Stimulated activated CD4-positive, alpha-beta T cell treated with anti-CD3 and anti-CD28 coated beads, Interleukin-1b, Interleukin-23, amount 100 ng/mL, for 4 hours (primary cell): Measurements from ENCODE around the gene CIT.

Source experiments
- DNase-seq, 2 donors: peaks; one replicate each; pipeline ENCODE4 v3.0.0-alpha.2; 2020; ENCODE audit warnings: low read depth in 2 of 2

The CIT gene

DNA sequence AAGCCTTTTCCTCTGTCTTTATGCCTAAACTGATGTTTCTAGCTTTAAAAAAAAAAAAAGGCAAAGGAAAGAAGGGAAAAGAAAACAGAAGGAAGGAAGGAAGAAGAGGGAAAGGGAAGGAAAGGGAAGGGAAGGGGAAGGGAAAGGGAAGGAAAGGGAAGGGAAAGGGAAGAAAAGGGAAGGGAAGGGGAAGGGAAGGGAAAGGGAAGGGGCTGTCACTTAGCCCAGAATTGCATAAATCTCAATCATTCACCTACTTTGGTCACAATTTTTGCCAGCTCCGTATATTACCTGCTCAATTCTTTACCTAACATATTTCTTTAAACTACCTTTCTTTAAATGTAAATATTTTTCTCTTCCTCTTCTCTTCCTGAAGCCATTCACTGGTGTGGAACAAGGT is 26.8 kb downstream of the CIT start:
- DNase-seq, result no peak

DNA sequence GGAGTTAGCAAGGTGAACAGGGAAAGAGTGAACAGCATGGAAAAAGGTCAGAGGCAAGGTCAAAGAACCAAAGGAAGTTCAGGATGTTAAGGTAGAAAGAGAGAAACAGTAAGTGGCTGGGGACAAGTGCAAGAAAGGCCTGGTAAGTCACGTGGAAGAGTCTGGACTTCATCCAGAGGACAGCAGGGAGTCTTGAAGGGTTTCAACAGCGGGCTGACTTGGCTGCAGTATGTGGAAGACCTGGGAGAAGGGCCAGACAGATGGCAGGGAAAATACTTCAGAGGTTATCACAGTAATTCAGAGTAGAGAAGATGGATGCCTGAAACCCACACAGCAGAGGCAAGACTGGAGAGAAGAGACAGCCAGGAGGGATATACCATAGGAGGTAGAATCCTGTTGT is 34.0 kb downstream of the CIT start:
- DNase-seq, result no peak

DNA sequence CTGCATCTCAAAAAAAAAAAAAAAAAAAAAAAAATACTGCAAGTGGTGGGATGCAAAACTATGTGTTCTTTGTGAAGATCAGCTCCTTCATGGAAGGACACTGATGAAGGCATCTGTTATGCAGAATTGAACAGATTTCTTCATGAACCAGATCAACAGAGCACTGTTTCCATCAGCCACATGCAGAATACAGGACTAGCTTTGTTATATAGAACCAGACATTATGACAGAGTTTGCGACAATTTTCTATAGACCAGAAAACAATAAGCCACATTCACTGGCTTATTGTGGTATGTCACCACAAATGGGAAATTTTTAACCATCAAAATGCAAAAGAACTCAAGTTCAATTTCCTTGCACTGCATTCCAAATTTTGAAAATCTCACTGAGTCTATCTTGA is 34.7 kb downstream of the CIT start:
- DNase-seq, result no peak

GRCh38 chr12:119841433-119842210 is 35.5 kb downstream of the CIT start:
- no peak for DNase-seq

GRCh38 chr12:119840582-119840981 is 36.5 kb downstream of the CIT start:
- no peak for DNase-seq

DNA sequence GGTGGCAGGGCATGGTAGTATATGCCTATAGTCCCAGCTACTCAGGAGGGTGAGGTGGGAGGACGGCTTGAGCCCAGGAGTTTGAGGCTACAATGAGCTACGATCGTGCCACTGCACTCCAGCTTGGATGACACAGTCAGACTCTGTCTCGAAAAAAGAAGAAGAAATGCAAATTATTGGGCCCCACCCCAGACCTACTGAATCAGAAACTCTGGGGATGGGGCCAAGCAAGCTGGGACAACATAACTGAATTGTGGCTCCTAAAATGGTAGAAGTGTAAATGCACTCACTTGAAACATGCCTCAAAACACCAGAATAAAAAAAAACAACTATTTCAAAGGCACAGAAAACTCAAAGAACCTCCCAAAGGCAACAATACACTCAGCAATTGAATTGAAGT is 37.0 kb downstream of the CIT start:
- DNase-seq, result no peak

- DNase-seq, result no peak
Measured at GRCh38 chr12:119838826-119839600, 38.1 kb downstream of the CIT start.

DNA sequence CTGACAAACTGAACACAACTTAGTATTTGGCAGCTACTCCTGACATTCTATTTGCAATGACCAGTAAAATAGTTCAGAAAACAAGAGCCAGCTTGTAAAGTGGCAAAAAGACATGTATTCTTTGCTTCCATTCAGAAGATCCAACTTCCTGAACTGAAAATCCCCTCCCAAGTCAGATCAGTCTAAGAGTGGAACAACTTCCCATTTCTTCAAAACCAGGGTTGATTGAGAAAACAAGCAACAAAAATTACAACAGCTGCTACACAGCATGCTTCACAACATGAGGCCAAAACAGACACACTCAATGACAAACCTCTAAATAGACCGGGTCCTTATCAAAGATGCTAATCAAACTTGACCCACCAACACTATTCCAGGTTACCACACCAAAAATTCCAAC is 40.3 kb downstream of the CIT start:
- DNase-seq, result no peak

DNA sequence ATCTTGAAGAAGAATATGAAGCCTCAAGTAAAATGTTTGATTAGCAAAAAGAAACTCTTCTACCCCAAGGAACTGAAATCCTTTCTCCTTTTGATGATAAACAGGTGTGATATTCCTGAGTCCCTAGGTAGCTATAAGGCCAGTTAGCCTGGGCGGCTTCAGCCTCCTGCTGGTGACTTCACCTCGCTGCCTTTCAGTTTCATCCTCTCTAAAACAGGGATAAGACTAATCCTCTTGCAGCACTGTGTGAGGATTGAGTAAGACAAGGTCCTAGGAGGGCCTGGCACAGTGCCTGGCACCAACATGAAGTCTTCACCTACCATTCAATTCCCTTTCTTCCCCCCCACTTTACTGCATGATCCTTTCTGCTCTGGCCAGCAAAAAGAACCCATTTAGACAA is 42.1 kb downstream of the CIT start:
- DNase-seq, result no peak

- no peak for DNase-seq
Measured at GRCh38 chr12:119829439-119829838, 47.7 kb downstream of the CIT start.

DNA sequence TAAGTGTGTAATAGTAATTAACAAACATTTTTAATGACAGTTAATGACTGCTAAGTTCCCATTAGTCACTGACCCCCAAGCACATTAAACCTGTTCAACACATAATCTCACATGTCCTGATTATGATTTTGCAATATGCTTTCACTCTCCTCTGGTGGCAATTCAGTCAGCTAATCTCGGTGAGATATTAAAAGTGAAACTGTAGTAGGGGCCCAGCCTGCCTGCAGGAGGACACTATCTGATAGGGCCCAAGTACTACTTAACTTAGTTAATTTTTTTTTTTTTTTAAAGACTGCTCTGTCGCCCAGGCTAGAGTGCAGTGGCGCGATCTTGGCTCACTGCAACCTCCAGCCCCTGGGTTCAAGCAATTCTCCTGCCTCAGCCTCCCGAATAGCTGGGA is 48.8 kb downstream of the CIT start:
- DNase-seq, result no peak

DNA sequence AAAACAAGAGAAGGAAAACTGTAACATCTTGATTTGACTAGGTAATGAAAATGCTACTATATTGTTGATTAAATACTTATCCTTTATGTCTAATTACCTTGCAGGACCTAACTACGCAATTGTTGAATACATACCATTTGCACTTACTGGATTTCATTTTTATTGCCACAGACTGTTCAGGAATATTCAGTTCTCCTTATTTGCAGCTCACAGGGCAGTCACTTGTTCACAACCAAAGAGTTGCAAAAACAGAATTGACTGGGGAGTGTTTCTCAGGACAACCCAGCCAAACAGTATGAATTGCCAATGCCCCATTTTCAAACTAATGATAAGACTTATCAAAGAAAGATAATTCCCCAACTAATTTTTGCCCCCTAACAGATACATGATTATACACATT is 49.4 kb downstream of the CIT start:
- no peak for DNase-seq

GRCh38 chr12:119826661-119827445 is 50.3 kb downstream of the CIT start:
- DNase-seq, result no peak

DNA sequence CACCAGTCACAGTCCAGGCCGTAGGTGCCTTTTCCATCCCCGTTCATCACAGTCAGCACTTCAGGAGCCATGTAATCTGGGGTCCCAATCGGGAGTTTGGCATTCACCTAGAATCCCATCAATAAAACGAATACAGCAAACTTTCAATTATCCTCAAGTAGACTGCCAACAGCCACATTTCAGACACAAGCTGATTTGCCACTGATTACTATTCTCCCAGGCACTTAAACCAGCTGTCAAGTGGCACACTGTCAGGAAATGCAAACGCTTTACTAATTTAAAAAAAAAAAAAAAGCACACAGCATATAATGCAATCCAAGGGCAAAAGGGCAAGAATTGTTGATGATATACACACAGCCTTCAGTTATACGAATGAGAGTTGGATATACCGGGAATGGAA is 51.9 kb downstream of the CIT start:
- DNase-seq, result no peak

DNA sequence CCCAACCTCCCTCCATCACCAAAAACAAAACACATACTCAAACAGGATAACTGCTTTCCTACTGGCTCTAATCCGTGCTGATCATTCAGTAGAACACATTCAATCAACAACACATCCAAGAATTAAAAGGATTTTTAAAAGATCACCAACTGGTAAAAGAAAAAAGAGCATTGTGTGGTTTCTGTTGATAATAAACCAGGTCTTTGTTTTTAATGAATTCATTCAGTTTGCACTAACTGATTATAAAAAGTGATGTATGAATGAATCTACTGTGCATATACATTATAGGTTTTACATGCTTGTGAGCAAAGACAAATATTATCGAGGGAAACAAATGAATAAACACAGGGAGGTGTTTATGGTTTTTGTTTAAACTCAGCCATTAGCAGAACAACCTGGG is 55.1 kb downstream of the CIT start:
- DNase-seq, result no peak

- no peak for DNase-seq
Measured at GRCh38 chr12:119819322-119819721, 57.8 kb downstream of the CIT start.

DNA sequence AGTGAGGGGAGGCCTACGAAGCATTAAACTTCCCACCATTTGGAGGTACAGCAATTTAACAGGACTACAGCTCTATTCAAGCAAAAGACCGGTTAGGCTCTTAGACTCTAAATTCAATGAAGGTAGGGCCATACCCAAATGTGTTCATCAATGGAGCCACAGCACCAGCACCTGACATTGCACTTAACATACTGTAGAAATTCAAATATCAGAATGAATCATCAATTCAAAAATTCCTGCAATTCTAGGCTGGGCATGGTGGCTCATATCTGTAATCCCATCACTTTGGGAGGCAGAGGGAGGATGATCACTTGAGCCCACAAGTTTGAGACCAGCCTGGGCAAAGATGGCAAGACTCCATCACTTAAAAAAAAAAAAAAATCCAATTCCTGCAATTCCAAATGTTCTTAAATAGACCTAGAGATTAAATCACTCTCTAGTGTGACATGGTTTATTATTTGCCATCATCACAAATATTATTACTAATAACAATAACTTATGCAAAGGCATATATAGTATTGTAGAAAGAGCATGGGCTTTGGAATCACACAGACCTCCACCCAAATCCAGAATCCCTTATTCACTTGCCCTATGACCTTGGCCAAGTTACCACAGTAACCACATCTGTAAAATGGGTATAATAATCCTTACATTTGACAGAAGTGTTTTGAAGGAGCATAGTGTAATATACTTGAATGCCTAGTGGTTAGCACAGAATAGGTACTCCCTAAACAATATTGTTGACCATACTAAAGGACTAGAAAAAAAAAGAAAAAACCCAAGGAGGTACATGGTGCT is 59.4 kb downstream of the CIT start:
- no peak for DNase-seq

GRCh38 chr12:119809023-119809422 is 68.1 kb downstream of the CIT start:
- DNase-seq, result no peak

GRCh38 chr12:119808441-119808840 is 68.7 kb downstream of the CIT start:
- no peak for DNase-seq

- DNase-seq, result no peak
Measured at GRCh38 chr12:119807380-119807779, 69.7 kb downstream of the CIT start.

DNA sequence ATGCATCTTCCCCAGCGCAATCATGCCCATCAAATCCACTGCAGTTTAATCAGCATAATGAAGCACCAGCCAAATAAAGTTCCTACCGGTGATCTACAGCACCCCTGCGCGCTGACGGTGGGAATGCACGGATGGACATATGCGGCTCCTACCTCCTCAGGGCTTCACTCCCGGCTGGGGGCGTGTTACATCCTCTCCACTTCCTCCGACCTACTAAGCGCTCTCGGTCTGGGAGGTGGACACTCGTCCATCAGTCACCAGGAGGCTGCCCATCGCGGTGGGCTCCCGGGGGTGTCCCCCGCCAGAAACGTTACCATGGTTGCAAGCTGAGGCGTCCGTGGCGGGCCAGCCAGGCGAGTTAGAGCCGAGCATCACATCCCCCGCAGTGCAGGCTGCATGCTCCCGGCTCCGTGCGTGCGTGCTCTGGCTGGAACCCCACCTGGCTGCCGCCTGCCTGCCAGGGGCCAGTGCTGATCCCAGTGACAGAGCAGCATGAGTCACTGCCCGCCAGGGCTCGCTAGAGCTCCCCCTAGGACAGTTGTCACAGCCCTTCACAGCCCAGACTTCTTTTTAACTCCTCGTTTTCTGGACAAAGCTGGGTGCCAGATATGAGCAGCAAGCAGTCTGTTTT is 73.0 kb downstream of the CIT start:
- DNase-seq, result no peak
